Right lobe of liver (tissue), 4 donors: ENCODE results near the gene APLN.

Source experiments
- POLR2A ChIP-seq: fragments of 450-650 bp; IDR thresholded peaks from one replicate; pipeline ENCODE4 v1.6.1; 2017; ENCODE audit warnings: antibody characterized with exemption, mild to moderate bottlenecking
- TF ChIP-seq, protein P1 (sequence below), 4 donors: fragments of 200-600 bp in 3 of 4; fragments of 450-650 bp in 1 of 4; IDR thresholded peaks; one replicate each; pipeline versions ENCODE4 v1.5.1 to v1.8.0; 2016 to 2022; ENCODE audit warnings: antibody characterized with exemption in 4 of 4, mild to moderate bottlenecking in 2 of 4
- donor health status: DM: no; HTN: no; CAD: no.
- donor health status: DM: no; HTN: no; CAD: no.
- donor health status: DM: no; HTN: yes; CAD: no.

DNA sequence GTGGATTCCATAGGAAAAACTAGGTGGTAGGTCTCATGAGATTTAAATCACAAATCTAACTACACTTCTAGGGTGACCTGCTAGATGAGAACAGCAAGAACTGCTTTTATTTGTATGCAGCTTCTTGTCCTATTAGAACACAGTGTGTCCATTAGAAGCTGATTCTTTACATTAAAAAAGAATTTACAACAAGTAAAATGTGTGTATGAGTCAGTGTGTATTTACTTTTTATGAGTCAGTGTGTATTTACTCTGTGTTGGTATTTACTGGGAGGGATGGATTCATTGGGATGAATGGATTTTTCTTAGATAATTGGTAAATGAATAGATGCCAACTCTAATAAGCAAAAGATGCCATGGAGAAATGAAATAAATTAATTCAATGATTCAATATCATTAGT, 43.4 kb upstream of the APLN start:
- TF ChIP-seq, protein P1, sequence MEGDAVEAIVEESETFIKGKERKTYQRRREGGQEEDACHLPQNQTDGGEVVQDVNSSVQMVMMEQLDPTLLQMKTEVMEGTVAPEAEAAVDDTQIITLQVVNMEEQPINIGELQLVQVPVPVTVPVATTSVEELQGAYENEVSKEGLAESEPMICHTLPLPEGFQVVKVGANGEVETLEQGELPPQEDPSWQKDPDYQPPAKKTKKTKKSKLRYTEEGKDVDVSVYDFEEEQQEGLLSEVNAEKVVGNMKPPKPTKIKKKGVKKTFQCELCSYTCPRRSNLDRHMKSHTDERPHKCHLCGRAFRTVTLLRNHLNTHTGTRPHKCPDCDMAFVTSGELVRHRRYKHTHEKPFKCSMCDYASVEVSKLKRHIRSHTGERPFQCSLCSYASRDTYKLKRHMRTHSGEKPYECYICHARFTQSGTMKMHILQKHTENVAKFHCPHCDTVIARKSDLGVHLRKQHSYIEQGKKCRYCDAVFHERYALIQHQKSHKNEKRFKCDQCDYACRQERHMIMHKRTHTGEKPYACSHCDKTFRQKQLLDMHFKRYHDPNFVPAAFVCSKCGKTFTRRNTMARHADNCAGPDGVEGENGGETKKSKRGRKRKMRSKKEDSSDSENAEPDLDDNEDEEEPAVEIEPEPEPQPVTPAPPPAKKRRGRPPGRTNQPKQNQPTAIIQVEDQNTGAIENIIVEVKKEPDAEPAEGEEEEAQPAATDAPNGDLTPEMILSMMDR (IDR thresholded peaks at IDR 0.05) = no peak
- no peak for TF ChIP-seq POLR2A
